Activated T-cell treated with anti-CD3 and anti-CD28 coated beads for 48 hours (primary cell): ENCODE results near the gene KCTD17.
"Not testable (repeated sequence)": the region's sequence is repeated elsewhere in the genome, so short reads cannot be mapped to it uniquely, and the experiment has no call there.

Source experiments
- DNase-seq: peaks from one replicate; pipeline ENCODE4 v3.0.0-alpha.2; 2020; ENCODE audit warnings: low read depth

The KCTD17 gene

GRCh38 chr22:37061611-37062375, 10.3 kb downstream of the KCTD17 start:
- no peak for DNase-seq

GRCh38 chr22:37062376-37062675, 10.8 kb downstream of the KCTD17 start:
- no peak for DNase-seq

GRCh38 chr22:37062702-37063381, 11.3 kb downstream of the KCTD17 start:
- DNase-seq = no peak

- DNase-seq = no peak
These were observed 12.2 kb downstream of the KCTD17 start for GRCh38 chr22:37063431-37064420.

GRCh38 chr22:37064553-37064952, 13.0 kb downstream of the KCTD17 start:
- no peak for DNase-seq

GRCh38 chr22:37065180-37065579, 13.6 kb downstream of the KCTD17 start:
- DNase-seq = no peak

GRCh38 chr22:37065961-37066360, 14.4 kb downstream of the KCTD17 start:
- DNase-seq = no peak

GRCh38 chr22:37067428-37067827, 15.9 kb downstream of the KCTD17 start:
- DNase-seq = no peak

GRCh38 chr22:37068859-37069258, 17.3 kb downstream of the KCTD17 start:
- DNase-seq = no peak

GRCh38 chr22:37069319-37069718, 17.8 kb downstream of the KCTD17 start:
- no peak for DNase-seq

GRCh38 chr22:37069719-37070118, 18.2 kb downstream of the KCTD17 start:
- DNase-seq = no peak

GRCh38 chr22:37070334-37070733, 18.8 kb downstream of the KCTD17 start:
- no peak for DNase-seq

GRCh38 chr22:37070744-37071143, 19.2 kb downstream of the KCTD17 start:
- no peak for DNase-seq

GRCh38 chr22:37071850-37072592, 20.5 kb downstream of the KCTD17 start:
- DNase-seq = not testable (repeated sequence)

GRCh38 chr22:37072673-37073072, 21.1 kb downstream of the KCTD17 start:
- DNase-seq = no peak

GRCh38 chr22:37074537-37074936, 23.0 kb downstream of the KCTD17 start:
- no peak for DNase-seq

- DNase-seq = no peak
These were observed 23.5 kb downstream of the KCTD17 start for GRCh38 chr22:37075046-37075445.

GRCh38 chr22:37075822-37076433, 24.4 kb downstream of the KCTD17 start:
- DNase-seq = no peak

- peak; percentile 87 for DNase-seq
These were observed 26.4 kb downstream of the KCTD17 start for GRCh38 chr22:37077802-37078448.

- DNase-seq = no peak
These were observed 27.6 kb downstream of the KCTD17 start for GRCh38 chr22:37079158-37079557.

- peak; percentile 76 for DNase-seq
These were observed 28.2 kb downstream of the KCTD17 start for GRCh38 chr22:37079668-37080171.
